Gastroesophageal sphincter (tissue), 3 donors: ENCODE results near the gene TPM4.

Experiments
- CTCF ChIP-seq, 4 experiments: fragments of 200-600 bp in 2 of 4; fragments of 450-650 bp in 2 of 4; sonication (generic) in 1 of 4; IDR thresholded peaks; one replicate each; pipeline ENCODE4 v1.5.1; 2017 to 2019; ENCODE audit warnings: antibody characterized with exemption in 4 of 4, mild to moderate bottlenecking in 2 of 4, moderate library complexity in 2 of 4
- EP300 ChIP-seq: sonication (generic); formaldehyde crosslinking; IDR thresholded peaks from one replicate; pipeline ENCODE4 v1.6.1; 2017; ENCODE audit warnings: antibody characterized with exemption, mild to moderate bottlenecking
- POLR2A ChIP-seq, 2 donors: fragments of 450-650 bp; IDR thresholded peaks; one replicate each; pipeline ENCODE4 v1.6.1; 2017; ENCODE audit warnings: antibody characterized with exemption in 2 of 2, mild to moderate bottlenecking in 2 of 2, moderate library complexity in 1 of 2
- POLR2AphosphoS5 ChIP-seq: sonication (generic); formaldehyde crosslinking; IDR thresholded peaks from one replicate; pipeline ENCODE4 v1.6.1; 2017; ENCODE audit warnings: antibody characterized with exemption

DNA sequence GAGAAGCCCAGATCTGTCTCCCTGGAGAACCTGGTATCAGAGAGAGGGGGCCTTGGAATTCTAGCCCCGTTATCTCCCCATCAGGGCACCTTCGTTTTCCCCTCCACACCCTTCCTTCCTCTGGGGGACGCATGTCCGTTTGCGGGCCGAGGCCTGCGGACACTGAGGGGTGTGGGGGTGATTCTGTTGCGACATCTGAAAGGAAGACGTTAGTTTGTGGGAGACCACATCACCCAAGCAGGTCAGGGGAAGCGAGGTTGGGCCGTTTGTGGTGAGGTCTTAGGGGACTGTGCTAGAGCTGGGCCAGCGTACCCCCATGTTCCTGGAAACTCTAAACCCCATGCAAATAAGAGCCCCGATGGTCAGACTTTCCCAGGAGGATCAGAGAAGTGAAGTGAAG, 63.5 kb downstream of the TPM4 start:
- TF ChIP-seq CTCF (IDR thresholded peaks at IDR 0.05): no peak
- TF ChIP-seq POLR2A (IDR thresholded peaks at IDR 0.05): no peak
- no peak for TF ChIP-seq EP300
- no peak for TF ChIP-seq POLR2AphosphoS5
